Neural cell (in vitro differentiated cells): ENCODE results near the gene KIF27.

ENCODE experiments used
- CTCF ChIP-seq: fragments of 450-650 bp; IDR thresholded peaks from 2 replicates; pipeline ENCODE4 v1.5.1; 2014; ENCODE audit warnings: antibody characterized with exemption, mild to moderate bottlenecking, moderate library complexity; ENCODE audit not compliant: poor library complexity, severe bottlenecking
- EP300 ChIP-seq: fragments of 450-650 bp; conservative IDR thresholded peaks from 2 replicates; pipeline ENCODE4 v1.6.1; 2014; ENCODE audit warnings: antibody characterized with exemption, mild to moderate bottlenecking, moderate library complexity; ENCODE audit not compliant: poor library complexity, severe bottlenecking
- EZH2 ChIP-seq: fragments of 200-600, 300-800 bp; shearing (Covaris generic), sonication (generic); IDR thresholded peaks from 2 replicates; pipeline ENCODE4 v1.6.1; 2014; ENCODE audit warnings: antibody characterized with exemption, low read length, borderline replicate concordance, mild to moderate bottlenecking; ENCODE audit not compliant: insufficient read depth, poor library complexity, severe bottlenecking
- MXI1 ChIP-seq: fragments of 450-650 bp; conservative IDR thresholded peaks from 2 replicates; pipeline ENCODE4 v1.6.1; 2014; ENCODE audit warnings: antibody characterized with exemption, mild to moderate bottlenecking; ENCODE audit not compliant: poor library complexity, severe bottlenecking
- POLR2AphosphoS5 ChIP-seq: IDR thresholded peaks from 2 replicates; pipeline ENCODE4 v1.6.1; 2012
- RAD21 ChIP-seq: fragments of 450-650 bp; conservative IDR thresholded peaks from 2 replicates; pipeline ENCODE4 v1.6.1; 2014; ENCODE audit warnings: antibody characterized with exemption, mild to moderate bottlenecking, moderate library complexity
- REST ChIP-seq: IDR thresholded peaks from 2 replicates; pipeline ENCODE4 v1.6.1; 2012; ENCODE audit warnings: borderline replicate concordance
- SMC3 ChIP-seq: fragments of 450-650 bp; conservative IDR thresholded peaks from 2 replicates; pipeline ENCODE4 v1.6.1; 2014; ENCODE audit warnings: antibody characterized with exemption, mild to moderate bottlenecking, moderate library complexity; ENCODE audit not compliant: poor library complexity

GRCh38 chr9:83957248-83957513, 35.9 kb upstream of the KIF27 start:
- TF ChIP-seq REST (no peak), CTCF (no peak), EP300 (no peak), EZH2 (no peak), POLR2AphosphoS5 (no peak), RAD21 (no peak), SMC3 (no peak), MXI1 (no peak)
